K562 (cell line): ENCODE data around the gene RPS6KA2.

Experiments used
- DNMT1 ChIP-seq: fragments of 450-650 bp; IDR thresholded peaks from 2 replicates; pipeline ENCODE4 v1.6.1; 2016; ENCODE audit warnings: antibody characterized with exemption, mild to moderate bottlenecking
- PPARD ChIP-seq: fragments of 250-450 bp; sonication (Bioruptor Pico); IDR thresholded peaks from 2 replicates; pipeline ENCODE4 v1.8.0; 2022; ENCODE audit warnings: inconsistent platforms, mild to moderate bottlenecking, moderate library complexity
- ZNF12 ChIP-seq: sonication (generic); formaldehyde crosslinking; IDR thresholded peaks from 2 replicates; pipeline ENCODE4 v1.4.0; 2020; ENCODE audit warnings: mild to moderate bottlenecking, missing genetic modification reagents
- ZNF589 ChIP-seq: fragments of 200-800 bp; sonication (Bioruptor generic); IDR thresholded peaks from 2 replicates; pipeline ENCODE4 v1.6.1; 2016; ENCODE audit warnings: low read depth, missing genetic modification characterization, missing compliant biosample characterization
- TF ChIP-seq, protein P1 (sequence below): fragments of 250-450 bp; sonication (Bioruptor Pico); IDR thresholded peaks from 2 replicates; pipeline ENCODE4 v1.4.0; 2020; ENCODE audit warnings: mild to moderate bottlenecking, moderate library complexity
- TF ChIP-seq, protein P2 (sequence below), 3 experiments: IDR thresholded peaks in 2 of 3; conservative IDR thresholded peaks in 1 of 3; 2 replicates each; pipeline ENCODE4 v1.5.1; 2011 to 2012; ENCODE audit warnings: low read length in 3 of 3, mild to moderate bottlenecking in 3 of 3, control low read depth in 2 of 3, improper control_type of control experiment in 1 of 3, inconsistent platforms in 1 of 3, low read depth in 1 of 3, mixed read lengths in 1 of 3, moderate library complexity in 1 of 3; ENCODE audit not compliant: insufficient read depth in 2 of 3
- TF ChIP-seq, protein P3 (sequence below): IDR thresholded peaks from 2 replicates; pipeline ENCODE4 v1.6.1; 2011; ENCODE audit not compliant: insufficient read length; ENCODE audit errors: extremely low read depth

DNA sequence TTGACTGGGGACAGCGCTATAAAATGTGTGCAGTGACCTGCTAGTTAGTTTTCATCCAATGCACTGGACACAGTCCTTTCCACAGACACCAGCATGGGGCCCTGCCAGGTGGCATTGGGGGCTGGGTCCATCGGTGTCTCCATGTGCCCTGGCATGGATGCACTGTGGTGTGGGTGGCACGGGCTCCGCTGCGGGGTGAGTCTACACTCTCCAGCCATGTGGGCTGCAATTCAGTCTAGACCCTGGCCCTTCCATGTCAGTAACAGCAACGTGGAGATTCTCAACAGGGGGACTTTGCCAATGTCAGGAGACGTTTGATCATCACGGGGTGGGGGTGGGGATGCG, 140.5 kb downstream of the RPS6KA2 start:
- TF ChIP-seq, protein P1, sequence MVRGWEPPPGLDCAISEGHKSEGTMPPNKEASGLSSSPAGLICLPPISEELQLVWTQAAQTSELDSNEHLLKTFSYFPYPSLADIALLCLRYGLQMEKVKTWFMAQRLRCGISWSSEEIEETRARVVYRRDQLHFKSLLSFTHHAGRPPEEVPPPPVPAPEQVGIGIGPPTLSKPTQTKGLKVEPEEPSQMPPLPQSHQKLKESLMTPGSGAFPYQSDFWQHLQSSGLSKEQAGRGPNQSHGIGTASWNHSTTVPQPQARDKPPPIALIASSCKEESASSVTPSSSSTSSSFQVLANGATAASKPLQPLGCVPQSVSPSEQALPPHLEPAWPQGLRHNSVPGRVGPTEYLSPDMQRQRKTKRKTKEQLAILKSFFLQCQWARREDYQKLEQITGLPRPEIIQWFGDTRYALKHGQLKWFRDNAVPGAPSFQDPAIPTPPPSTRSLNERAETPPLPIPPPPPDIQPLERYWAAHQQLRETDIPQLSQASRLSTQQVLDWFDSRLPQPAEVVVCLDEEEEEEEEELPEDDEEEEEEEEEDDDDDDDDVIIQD (CRISPR knock-in tag): no peak
- TF ChIP-seq ZNF12 (CRISPR knock-in tag) (no peak), PPARD (no peak), DNMT1 (no peak), ZNF589 (CRISPR knock-in tag) (no peak)
- TF ChIP-seq, protein P2, sequence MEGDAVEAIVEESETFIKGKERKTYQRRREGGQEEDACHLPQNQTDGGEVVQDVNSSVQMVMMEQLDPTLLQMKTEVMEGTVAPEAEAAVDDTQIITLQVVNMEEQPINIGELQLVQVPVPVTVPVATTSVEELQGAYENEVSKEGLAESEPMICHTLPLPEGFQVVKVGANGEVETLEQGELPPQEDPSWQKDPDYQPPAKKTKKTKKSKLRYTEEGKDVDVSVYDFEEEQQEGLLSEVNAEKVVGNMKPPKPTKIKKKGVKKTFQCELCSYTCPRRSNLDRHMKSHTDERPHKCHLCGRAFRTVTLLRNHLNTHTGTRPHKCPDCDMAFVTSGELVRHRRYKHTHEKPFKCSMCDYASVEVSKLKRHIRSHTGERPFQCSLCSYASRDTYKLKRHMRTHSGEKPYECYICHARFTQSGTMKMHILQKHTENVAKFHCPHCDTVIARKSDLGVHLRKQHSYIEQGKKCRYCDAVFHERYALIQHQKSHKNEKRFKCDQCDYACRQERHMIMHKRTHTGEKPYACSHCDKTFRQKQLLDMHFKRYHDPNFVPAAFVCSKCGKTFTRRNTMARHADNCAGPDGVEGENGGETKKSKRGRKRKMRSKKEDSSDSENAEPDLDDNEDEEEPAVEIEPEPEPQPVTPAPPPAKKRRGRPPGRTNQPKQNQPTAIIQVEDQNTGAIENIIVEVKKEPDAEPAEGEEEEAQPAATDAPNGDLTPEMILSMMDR (IDR thresholded peaks at IDR 0.05 in 2 of 3, conservative IDR thresholded peaks at IDR 0.05 in 1 of 3; ENCODE audit: insufficient read depth in 2 of 3, low read depth in 1 of 3, low read length in 3 of 3): no peak
- TF ChIP-seq, protein P3, sequence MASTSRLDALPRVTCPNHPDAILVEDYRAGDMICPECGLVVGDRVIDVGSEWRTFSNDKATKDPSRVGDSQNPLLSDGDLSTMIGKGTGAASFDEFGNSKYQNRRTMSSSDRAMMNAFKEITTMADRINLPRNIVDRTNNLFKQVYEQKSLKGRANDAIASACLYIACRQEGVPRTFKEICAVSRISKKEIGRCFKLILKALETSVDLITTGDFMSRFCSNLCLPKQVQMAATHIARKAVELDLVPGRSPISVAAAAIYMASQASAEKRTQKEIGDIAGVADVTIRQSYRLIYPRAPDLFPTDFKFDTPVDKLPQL: no peak
